Measurements from ENCODE around the gene SPSB2. TPM values are rescaled to one million over a fixed set of nuclear protein-coding genes. Genes with fewer than 3 reads are reported as not detected.

Gene SPSB2
- total and polyA plus RNA-seq, 2 experiments from 2014 or later, result 8.2 to 13.1 TPM

GRCh38 chr12:6825398-6826124 lies 47.5 kb downstream of the SPSB2 start:
- DNase-seq (ENCODE audit: low spot score) (peak; percentile 91), ATAC-seq (peak; percentile 27)
- Histone ChIP-seq H2AFZ (no peak overlapping the region), H3K27ac (ENCODE audit: low read depth) (no peak overlapping the region), H3K4me3 (peak overlapping the region; percentile 63), H3F3A (replicated peaks; ENCODE audit: low read depth) (peaks cover 17% of the 10 kb centered on the region), H3K4me2 (peak overlapping the region; percentile 88), H3K4me1 (ENCODE audit: insufficient read depth) (peaks cover 45% of the 10 kb centered on the region), H3K27me3 (ENCODE audit: insufficient read depth) (peaks cover 46% of the 10 kb centered on the region), H4K20me1 (replicated peaks; ENCODE audit: insufficient read depth) (no peaks in the 10 kb centered on the region), H3K9me2 (ENCODE audit: insufficient read depth) (no peaks in the 10 kb centered on the region), H3K36me3 (ENCODE audit: insufficient read depth) (no peaks in the 10 kb centered on the region), H3K79me2 (replicated peaks; ENCODE audit: insufficient read depth) (peaks cover 9% of the 10 kb centered on the region)
- TF ChIP-seq STAT1 (IDR thresholded peaks at IDR 0.05; ENCODE audit: unreplicated experiment), result no peak
- 0 out of 2 replicates have a peak, but pooled peaks have one; percentile 14 for TF ChIP-seq POLR2AphosphoS5 (IDR thresholded peaks at IDR 0.05; ENCODE audit: low read depth)
- peak; percentile 86 to 94 for TF ChIP-seq CTCF (conservative IDR thresholded peaks at IDR 0.05; ENCODE audit: low read depth in 2 of 2)
- peaks cover 14% of the 10 kb centered on the region for H3K36me3 Mint-ChIP-seq (ENCODE audit: low read depth)
- H3K4me3 Mint-ChIP-seq, result peak overlapping the region; percentile 66
- H3K9me3 Mint-ChIP-seq, result no peaks in the 10 kb centered on the region
- H3K27me3 Mint-ChIP-seq (ENCODE audit: insufficient read depth, low read depth, poor library complexity), result peaks cover 30% of the 10 kb centered on the region
- H3K27ac Mint-ChIP-seq, result no peak overlapping the region
- H3K4me1 Mint-ChIP-seq, result peaks cover 57% of the 10 kb centered on the region

GRCh38 chr12:6824901-6825381 lies 48.2 kb downstream of the SPSB2 start:
- Histone ChIP-seq H3K27ac (ENCODE audit: low read depth) (no peak overlapping the region), H3K9me2 (ENCODE audit: insufficient read depth) (no peaks in the 10 kb centered on the region), H3K27me3 (ENCODE audit: insufficient read depth) (peaks cover 53% of the 10 kb centered on the region), H3K36me3 (ENCODE audit: insufficient read depth) (no peaks in the 10 kb centered on the region), H3K4me3 (peak overlapping the region; percentile 63), H3K4me1 (ENCODE audit: insufficient read depth) (peaks cover 47% of the 10 kb centered on the region), H4K20me1 (replicated peaks; ENCODE audit: insufficient read depth) (no peaks in the 10 kb centered on the region), H3K4me2 (peak overlapping the region; percentile 88), H2AFZ (no peak overlapping the region), H3K79me2 (replicated peaks; ENCODE audit: insufficient read depth) (peaks cover 5% of the 10 kb centered on the region), H3F3A (replicated peaks; ENCODE audit: low read depth) (peaks cover 20% of the 10 kb centered on the region)
- no peaks in the 10 kb centered on the region for H3K9me3 Mint-ChIP-seq
- H3K27me3 Mint-ChIP-seq (ENCODE audit: insufficient read depth, low read depth, poor library complexity), result peaks cover 31% of the 10 kb centered on the region
- peaks cover 9% of the 10 kb centered on the region; the same call in 2 of the 3 replicates for H3K36me3 Mint-ChIP-seq (ENCODE audit: low read depth)
- ATAC-seq (no peak), DNase-seq (ENCODE audit: low spot score) (no peak)
- peaks cover 59% of the 10 kb centered on the region for H3K4me1 Mint-ChIP-seq
- peak overlapping the region; percentile 66 for H3K4me3 Mint-ChIP-seq
- TF ChIP-seq ZNF331 (CRISPR knock-in tag; IDR thresholded peaks at IDR 0.05; ENCODE audit: low read depth) (no peak), ZNF462 (CRISPR knock-in tag; IDR thresholded peaks at IDR 0.05) (no peak), CREB1 (CRISPR knock-in tag; IDR thresholded peaks at IDR 0.05; ENCODE audit: low read depth) (no peak), ZNF114 (CRISPR knock-in tag; IDR thresholded peaks at IDR 0.05) (no peak), CTCF (conservative IDR thresholded peaks at IDR 0.05; ENCODE audit: low read depth in 2 of 2) (no peak), ETS1 (IDR thresholded peaks at IDR 0.05) (no peak), NANOG (IDR thresholded peaks at IDR 0.05; ENCODE audit: borderline replicate concordance) (no peak), POLR2AphosphoS5 (IDR thresholded peaks at IDR 0.05; ENCODE audit: low read depth) (peak; percentile 15; the same call in 1 of the 2 replicates)
- no peak overlapping the region for H3K27ac Mint-ChIP-seq

All from GM23338 (cell line).